HG03064 (cell line): ENCODE data around the gene ZMPSTE24.

Source experiments
- ATAC-seq: cut with Tn5 transposase; IDR thresholded peaks from one replicate; pipeline ENCODE4 v1.9.1; 2021; ENCODE audit warnings: low read depth; ENCODE audit not compliant: unreplicated experiment

The ZMPSTE24 gene

GRCh38 chr1:40302475-40302874 lies 44.4 kb downstream of the ZMPSTE24 start:
- no peak for ATAC-seq

GRCh38 chr1:40303051-40303771 lies 45.2 kb downstream of the ZMPSTE24 start:
- ATAC-seq: no peak

- no peak for ATAC-seq
Observed at GRCh38 chr1:40303790-40304189, 45.8 kb downstream of the ZMPSTE24 start.

- ATAC-seq: no peak
Observed at GRCh38 chr1:40305451-40305850, 47.4 kb downstream of the ZMPSTE24 start.

- ATAC-seq: no peak
Observed at GRCh38 chr1:40305871-40306270, 47.8 kb downstream of the ZMPSTE24 start.

GRCh38 chr1:40306296-40306695 lies 48.3 kb downstream of the ZMPSTE24 start:
- no peak for ATAC-seq

GRCh38 chr1:40307186-40307585 lies 49.1 kb downstream of the ZMPSTE24 start:
- no peak for ATAC-seq

- ATAC-seq: no peak
Observed at GRCh38 chr1:40308036-40308727, 50.1 kb downstream of the ZMPSTE24 start.

- no peak for ATAC-seq
Observed at GRCh38 chr1:40309374-40310128, 51.5 kb downstream of the ZMPSTE24 start.

- no peak for ATAC-seq
Observed at GRCh38 chr1:40310129-40310461, 52.1 kb downstream of the ZMPSTE24 start.

GRCh38 chr1:40310983-40311642 lies 53.1 kb downstream of the ZMPSTE24 start:
- no peak for ATAC-seq

GRCh38 chr1:40311692-40312091 lies 53.7 kb downstream of the ZMPSTE24 start:
- no peak for ATAC-seq

GRCh38 chr1:40312238-40313205 lies 54.5 kb downstream of the ZMPSTE24 start:
- ATAC-seq: no peak

- ATAC-seq: no peak
Observed at GRCh38 chr1:40313329-40313957, 55.4 kb downstream of the ZMPSTE24 start.

GRCh38 chr1:40313958-40314720 lies 56.1 kb downstream of the ZMPSTE24 start:
- ATAC-seq: no peak

- no peak for ATAC-seq
Observed at GRCh38 chr1:40314721-40315238, 56.7 kb downstream of the ZMPSTE24 start.

- no peak for ATAC-seq
Observed at GRCh38 chr1:40315239-40315794, 57.3 kb downstream of the ZMPSTE24 start.
